ENCODE measurements around the gene ZNF564. TPM values are rescaled to one million over a fixed set of nuclear protein-coding genes. Genes with fewer than 3 reads are reported as not detected.

ZNF564 gene
- total and polyA plus RNA-seq, 2 of the 8 experiments (the other 6 are each of a cell fraction or from before 2014, with no cell fraction given): 0.89 to 10.4 TPM

DNA sequence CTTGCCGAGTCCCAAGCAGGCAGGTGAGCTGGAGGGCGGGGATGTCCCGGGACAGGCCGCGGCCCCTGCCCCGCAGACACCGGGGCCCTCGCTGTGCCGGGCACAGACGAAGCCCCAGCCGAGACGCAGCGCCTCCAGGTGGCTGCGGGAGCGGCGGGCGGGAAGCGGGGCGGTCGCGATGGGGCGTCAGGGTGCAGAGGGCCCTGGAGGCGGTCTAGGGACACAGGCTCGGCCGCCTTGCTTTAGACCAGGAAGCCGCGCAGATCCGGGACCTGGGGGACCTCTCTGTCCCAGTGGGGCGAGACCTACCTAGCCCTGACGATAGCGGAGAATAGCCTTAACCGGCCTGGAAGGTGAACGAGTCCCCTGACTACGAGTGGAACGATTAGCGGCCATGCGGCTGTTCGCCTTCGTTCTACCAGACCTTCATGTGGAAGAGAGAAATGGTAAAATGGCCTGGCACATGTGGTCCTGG lies 4.2 kb upstream of the ZNF564 start (continued):
- no peak for TF ChIP-seq YY1 (IDR thresholded peaks at IDR 0.05; ENCODE audit: low read depth, low read length)
